Measurements from ENCODE around the gene KCNK10.

Gene KCNK10, protein sequence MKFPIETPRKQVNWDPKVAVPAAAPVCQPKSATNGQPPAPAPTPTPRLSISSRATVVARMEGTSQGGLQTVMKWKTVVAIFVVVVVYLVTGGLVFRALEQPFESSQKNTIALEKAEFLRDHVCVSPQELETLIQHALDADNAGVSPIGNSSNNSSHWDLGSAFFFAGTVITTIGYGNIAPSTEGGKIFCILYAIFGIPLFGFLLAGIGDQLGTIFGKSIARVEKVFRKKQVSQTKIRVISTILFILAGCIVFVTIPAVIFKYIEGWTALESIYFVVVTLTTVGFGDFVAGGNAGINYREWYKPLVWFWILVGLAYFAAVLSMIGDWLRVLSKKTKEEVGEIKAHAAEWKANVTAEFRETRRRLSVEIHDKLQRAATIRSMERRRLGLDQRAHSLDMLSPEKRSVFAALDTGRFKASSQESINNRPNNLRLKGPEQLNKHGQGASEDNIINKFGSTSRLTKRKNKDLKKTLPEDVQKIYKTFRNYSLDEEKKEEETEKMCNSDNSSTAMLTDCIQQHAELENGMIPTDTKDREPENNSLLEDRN

DNA sequence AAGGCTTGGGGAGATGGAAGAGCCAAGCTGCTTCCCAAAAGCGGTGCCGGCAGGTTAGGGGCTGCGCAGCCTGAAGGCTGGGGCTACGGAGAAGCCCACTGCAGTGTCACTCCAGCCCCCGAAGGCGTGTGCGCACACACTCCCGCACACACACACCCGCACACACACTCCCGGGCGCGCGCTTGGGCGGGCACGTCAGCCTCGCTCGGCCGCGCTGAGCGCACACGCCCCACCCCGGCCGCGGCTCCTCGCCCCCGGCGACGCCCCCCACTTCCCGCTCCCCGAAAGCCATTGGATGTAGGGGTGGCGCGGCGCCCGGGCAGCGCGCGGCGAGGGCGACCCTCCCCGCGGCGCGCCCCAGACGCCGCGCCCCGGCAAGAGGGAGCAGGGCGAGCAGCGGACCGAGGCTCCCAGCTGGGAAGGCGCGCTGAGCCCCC, at the start of gene KCNK10:
Gene KCNK10, minus strand, starts transcription at position 184 of the 437 bp plus-strand sequence. CDS start 471 bp downstream, outside the sequence.
- no peak for DNase-seq (ENCODE audit: low read depth in 2 of 2)

DNA sequence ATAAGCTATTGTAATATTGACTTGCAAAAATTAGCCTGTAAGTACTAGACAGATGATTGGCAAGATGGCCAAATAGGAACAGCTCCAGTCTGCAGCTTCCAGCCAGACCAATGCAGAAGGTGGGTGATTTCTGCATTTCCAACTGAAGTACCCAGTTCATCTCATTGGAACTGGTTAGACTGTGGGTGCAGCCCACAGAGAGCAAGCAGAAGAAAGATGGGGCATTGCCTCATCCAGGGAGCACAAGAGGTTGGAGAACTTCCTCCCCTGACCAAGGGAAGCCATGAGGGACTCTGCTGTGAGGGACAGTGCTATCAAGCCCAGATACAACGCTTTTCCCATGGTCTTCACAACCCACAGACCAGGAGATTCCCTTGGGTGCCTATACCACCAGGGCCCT, 46.4 kb upstream of the KCNK10 start:
- no peak for DNase-seq (ENCODE audit: low read depth in 2 of 2)

DNA sequence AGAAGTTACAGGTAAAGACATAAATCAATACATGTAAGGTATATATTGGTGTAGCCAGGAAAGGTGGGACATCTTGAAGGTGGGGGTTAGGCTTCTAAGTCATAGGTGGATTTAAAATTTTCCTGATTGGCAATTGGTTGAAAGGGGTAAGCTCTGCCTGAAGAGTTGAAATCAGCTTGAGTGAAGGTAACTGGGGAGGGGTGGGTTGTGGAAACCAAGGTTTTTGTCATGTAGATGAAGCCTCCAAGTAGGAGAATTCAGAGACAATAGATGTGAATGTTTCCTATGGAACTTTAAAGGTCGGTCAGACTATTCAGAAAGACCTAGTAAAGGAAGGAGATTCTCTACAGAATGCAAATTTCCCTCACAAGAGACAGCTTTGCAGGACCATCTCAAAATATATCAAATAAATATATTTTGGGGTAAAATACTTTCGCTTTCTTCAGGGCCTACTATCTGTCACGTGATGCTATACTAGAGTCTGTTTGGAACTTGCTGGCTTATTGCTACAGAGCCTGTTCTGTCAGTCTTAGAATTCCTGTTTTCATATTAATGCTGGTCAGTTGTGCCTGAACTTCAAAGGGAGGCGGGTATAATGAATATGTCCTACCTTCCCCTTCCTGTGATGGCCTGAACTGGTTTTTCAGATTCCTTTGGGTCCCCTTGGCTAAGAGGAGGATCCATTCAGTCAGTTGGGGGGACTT, 41.8 kb upstream of the KCNK10 start:
- DNase-seq (ENCODE audit: low read depth in 2 of 2): no peak

DNA sequence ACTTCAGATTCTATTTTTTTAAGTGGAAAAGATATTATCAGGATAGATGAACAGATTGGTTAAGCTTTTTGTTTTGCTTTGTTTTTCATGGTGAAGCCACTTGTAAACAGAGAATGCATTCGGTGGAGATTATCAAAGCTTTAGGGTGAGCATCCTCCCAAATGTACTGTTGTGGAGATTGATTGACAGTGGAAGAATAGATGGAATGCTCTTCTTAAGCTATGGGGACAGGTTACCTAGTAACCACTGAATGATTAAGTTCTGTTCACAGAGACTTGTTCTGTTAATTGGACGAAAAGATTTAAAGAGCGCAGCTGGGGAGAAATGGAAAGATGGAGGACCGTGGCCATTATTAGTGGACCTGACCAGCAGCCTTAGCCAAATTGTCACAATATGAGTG, 40.6 kb upstream of the KCNK10 start:
- DNase-seq (ENCODE audit: low read depth in 2 of 2): no peak

DNA sequence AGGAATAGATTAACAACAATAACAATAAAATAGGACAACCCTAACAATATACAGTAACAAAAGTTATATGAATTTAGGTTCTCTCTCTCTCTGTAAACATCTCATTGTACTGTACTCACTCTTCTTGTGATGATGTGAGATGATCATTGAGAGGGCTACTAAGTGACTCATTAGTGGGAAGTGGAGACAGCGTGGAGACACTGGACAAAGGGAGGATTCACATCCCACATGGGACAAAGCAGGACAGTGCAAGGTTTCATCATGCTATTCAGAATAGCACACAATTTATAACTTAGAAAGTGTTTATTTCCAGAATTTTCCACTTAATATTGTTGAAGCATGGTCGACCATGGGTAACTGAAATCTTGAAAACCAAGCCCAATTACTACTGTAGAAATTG, 36.4 kb upstream of the KCNK10 start:
- no peak for DNase-seq (ENCODE audit: low read depth in 2 of 2)

DNA sequence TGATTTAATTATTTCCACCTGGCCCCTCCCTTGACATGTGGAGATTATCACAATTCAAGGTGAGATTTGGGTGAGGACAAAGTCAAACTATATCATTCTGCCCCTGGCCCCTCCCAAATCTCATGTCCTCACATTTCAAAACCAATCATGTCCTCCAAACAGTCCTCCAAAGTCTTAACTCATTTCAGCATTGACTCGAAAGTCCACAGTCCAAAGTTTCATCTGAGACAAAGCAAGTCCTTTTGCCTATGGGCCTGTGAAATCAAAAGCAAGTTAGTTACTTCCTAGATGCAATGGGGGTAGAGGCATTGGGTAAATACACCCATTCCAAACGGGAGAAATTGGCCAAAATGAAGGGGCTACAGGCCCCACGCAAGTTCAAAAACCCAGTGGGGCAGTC, 31.3 kb upstream of the KCNK10 start:
- no peak for DNase-seq (ENCODE audit: low read depth in 2 of 2)

DNA sequence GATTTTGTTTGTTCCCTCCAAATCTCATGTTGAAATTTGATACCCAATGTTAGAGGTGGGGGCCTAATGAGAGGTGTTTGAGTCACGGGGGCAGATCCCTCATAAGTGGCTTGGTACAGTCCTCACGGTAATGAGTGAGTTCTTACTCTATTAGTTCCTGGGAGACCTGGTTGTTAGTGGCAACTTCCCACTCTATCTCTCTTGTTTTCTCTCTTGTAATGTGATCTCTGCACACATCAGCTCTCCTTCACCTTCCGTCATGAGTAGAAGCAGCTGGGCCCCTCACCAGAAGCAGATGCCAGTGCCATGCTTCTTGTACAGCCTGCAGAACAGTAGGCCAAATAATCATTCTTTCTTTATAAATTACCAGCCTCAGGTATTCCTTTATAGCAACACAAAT, 29.6 kb upstream of the KCNK10 start:
- DNase-seq (ENCODE audit: low read depth in 2 of 2): no peak

DNA sequence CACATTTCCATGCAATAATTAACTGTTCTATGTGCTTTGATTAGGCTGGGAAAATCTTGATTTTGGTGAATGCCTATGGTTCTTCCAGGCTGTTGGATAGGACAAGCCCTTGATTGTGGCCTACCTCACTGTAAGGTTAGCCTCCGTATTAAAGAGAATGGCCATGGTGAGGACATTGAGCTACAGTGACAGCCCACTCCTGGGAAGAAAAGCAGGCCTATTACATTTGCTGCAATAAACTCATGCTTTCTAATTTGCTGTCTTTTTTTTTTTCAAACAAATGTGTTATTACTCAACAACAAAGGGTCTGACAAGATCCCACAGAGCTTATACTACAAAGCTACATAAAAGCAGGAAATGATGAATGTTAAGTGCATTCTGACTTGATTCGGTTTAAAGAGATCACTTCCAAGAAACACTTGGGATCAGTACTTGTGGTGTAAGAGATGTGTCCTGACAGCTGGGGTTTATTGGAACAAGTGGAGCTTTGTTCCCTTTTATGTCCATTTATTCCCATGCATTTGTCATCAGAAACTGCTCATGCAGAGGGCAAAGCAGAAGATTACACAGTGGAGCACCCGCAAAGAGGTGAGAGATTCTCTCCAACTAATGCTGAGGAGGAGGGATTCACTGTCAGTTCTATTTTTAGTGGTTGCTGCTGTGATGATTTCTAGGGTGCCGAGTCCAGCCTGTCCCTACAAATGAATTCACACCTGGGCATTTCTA, 29.1 kb upstream of the KCNK10 start:
- DNase-seq (ENCODE audit: low read depth in 2 of 2): no peak

DNA sequence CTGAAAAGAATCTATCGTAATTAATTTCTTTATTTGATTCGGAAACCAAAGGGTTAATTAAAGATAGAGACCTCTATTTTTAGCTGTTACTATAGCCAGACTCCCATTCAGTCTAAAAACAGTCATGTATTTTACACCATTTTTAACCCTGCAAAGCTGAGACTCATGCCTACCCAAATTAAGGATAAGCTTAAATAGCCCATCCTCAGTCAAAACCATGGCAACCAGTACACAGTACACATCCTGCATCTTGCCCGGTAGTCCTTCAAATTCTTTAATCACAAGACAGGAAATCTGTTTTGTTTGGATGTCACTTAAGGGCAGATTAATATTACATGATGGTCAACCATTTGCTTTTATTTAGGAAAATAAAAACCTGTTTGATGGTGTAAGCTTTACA, 25.5 kb upstream of the KCNK10 start:
- DNase-seq (ENCODE audit: low read depth in 2 of 2): no peak

DNA sequence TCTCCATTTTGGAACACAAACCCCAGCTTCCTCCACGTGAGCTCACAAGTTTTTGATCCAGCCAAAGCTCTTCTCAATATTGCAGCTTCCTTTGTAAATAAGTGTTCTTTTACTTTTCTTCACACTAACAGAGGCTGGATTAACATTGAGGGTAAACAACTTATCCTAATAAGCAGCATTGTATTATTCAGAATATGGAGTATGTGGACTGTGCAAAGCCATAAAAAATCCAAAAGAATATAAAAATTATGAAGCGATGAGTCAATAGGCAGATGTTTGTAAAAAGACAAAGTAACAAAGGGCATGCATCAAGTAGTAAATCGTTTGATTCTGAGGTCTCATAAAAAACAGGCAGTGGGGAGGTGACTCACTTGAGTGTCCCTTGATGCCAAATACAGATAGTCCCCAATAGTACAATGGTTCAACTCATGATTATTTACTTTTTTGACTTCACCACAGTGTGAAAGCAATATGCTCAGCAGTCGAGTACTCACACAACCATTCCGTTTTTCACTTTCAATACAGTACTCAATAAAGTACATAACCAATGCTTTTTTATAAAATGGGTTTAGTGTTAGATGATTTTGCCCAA, 23.1 kb upstream of the KCNK10 start:
- no peak for DNase-seq (ENCODE audit: low read depth in 2 of 2)

DNA sequence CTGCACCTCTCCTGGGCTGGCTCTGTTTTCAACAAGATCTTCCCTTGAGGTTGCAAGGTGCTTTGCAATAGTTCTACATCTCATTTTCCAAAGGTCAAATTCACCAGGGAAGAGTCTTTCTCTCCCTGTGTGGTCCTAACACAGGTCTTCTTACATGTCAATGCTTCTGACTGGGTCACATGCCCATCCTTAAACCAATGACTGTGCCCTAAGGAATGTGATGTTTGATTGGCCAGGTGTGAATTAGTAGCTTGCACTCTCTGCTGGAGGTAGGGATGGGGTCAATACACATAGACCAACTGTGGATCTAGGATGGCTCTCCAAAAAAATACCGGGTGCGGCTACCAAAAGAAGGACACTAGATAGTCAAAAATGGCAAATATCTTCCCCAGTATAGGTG, 19.9 kb upstream of the KCNK10 start:
- no peak for DNase-seq (ENCODE audit: low read depth in 2 of 2)

DNA sequence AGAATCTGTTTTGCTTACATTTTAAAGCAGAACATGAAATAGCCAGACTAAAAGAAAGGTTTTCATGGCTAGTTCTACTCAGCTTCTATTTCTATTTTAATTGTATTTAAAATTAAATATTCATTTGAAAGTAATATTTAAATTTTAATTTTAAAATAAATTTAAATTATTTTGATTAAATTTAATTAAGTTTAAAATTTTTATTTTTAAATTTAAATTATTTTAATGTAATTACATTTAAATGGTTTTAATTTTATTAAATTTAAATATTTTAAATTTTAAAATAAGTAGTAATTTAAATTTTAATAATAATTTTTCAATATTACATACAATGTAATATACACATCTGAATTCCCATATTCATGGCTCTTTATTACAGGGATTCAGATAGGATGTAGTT, 17.3 kb upstream of the KCNK10 start:
- no peak for DNase-seq (ENCODE audit: low read depth in 2 of 2)

DNA sequence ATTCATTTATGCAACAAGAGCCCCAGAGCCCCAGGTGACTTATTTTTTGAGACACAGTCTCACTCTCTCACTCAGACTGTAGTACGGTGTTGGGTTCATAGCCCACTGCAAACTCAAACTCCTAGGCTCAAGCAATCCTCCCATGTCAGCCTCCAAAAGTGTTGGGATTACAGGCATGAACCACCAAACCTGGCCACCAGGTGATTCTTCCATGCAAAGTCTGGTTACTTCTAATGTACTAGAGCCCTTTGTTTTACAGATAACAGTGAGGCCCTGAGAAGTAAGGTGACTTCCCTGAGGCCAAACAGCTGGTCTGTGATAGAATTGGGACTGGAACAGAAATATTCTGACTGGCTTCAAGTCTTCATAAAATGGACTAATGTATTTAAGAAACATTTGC, 10.0 kb upstream of the KCNK10 start:
- no peak for DNase-seq (ENCODE audit: low read depth in 2 of 2)

DNA sequence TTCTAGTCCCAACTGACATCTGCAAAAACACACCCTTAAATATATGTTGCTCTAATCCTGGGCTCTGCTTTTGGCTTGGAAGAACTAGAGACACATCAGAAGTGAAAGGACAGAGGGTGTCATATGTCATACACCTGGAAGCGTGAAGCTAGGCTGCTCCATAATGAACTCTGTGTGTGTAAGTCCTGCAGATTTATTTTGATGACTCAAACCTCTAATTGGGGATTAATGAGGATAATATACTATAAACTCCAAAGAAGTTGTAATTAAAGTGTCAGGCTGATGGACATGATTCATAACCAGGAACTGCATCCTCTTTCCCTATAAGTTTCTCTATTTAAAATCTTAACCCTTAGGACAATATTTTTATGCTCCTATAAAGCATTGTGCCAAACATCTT, 4.4 kb upstream of the KCNK10 start:
- DNase-seq (ENCODE audit: low read depth in 2 of 2): no peak

DNA sequence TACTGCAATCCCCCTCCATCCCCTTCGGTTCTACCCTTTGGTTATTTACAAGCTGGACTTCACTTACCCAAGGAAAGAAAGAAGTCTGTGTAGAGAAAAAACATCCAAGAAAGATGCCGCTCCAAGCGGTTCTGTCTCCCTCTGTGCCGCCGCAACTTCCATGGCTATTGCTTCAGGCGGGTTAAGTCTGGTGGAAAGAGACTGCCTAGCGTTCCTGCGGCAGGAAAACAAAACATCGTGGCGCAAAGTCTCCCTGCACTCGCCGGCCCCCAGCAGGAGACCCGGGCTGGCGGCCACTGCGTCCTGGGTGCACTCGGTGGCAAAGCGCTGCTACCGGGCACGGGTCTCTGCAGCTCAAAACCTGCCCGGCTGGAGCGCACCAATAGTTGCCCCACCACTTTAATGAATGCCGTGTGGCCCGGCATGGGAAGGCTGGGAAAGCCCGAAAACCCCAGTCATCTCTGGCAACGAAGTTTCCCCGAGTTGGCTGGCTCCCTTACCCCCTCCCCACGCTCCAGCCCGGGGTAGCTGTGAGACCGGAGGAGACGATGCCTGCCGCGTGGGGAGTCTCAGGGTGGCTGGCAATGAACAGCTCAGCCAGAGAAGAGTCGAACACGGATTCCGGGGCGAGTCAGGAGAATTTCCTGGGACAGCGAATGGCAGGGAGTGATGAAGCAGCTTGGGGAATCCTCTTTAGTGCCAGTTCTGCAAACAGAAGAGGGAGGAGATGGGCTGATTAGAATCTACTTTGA, 3.5 kb upstream of the KCNK10 start:
- DNase-seq (ENCODE audit: low read depth in 2 of 2): no peak

DNA sequence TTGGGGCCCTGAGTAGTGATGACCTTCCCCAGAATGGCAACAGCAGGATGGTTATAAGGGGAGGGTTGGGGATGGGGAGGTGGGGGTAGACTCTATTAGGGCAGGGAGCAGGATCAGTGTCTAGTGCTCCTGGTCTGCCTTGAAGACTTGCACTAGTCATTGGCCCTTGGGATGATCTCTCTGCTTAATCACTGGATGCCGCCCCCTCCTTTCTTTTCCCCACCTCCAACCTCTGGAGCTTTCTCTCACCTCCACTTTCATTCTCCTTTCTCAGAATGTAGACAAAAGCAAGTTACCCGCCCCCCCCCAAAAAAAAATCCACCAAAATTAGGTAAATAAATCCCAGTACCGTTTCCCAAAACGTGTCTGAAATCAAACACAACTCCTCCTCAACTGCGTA, 2.8 kb upstream of the KCNK10 start:
- DNase-seq (ENCODE audit: low read depth in 2 of 2): no peak

DNA sequence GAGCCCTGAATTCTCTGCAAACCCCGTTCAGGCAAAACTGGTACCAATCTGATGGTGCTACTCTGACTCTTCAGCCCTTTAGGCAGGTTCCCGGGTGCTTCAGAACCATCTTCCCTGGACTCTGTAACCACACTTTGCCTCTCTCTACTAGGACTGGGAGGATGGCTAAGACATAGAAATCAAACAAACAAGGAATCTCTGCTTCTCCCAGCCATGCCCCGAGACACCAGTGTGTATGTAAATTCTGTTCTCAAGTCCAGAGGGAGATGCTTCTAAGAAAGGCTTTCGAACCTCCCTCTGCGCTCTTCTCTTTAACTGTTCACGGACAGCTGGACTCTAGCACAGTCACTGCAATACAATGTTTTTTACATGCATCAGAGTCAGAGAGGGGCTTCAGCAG, 1.9 kb upstream of the KCNK10 start:
- DNase-seq (ENCODE audit: low read depth in 2 of 2): no peak

DNA sequence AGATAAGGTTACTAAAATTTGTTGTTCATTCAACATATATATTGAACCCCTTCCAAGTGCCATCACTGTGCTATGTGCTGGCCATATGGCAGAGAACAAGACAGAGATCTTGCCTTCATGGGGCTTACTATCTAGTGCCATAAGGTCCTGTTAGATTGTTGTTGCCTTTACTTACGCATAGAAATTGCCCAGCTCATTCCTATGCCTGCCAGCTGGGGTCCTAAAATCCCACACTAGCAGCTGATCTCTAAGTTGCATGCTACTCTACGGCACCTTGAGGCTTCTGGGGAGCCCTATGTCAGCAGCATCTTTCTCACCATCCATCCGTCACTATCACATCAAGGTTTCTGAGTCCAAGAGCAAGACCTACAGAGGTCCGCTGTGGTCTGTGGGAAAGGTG, 1.4 kb upstream of the KCNK10 start:
- DNase-seq (ENCODE audit: low read depth in 2 of 2): no peak

DNA sequence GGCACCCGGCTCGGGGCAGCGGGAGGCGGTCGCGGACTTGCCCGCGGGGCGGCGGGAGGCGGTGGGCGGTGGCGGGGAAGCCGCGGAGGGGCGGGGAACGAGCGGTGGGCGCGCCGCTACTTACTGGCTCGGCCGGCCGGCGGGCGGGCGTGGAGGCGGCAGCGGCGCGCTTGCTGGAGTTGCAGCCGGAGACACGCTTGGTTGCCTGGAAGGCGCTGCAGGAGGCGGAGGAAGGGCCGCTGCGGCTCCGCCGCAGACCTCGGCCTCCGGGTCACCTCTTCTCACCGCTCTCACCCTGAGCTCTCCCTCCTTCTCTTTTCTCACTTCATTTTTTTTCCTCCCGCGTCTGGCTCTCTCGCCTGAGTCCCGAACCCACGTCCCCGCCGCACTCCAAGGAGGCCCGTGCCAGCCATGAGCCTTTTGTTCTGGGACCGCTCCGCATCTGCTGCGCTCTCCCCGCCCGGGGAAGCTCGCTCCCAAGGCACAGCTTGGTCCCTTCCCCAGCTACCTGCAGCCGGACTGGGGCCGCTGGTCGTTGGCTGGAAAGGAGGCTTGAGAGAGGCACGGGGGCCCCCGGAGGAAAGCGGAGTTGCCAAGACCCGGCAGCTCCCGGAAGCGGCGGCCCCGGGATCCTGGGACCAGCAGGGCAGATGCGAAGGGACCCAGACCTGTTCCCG, 592 bp upstream of the KCNK10 start:
- no peak for DNase-seq (ENCODE audit: low read depth in 2 of 2)

DNA sequence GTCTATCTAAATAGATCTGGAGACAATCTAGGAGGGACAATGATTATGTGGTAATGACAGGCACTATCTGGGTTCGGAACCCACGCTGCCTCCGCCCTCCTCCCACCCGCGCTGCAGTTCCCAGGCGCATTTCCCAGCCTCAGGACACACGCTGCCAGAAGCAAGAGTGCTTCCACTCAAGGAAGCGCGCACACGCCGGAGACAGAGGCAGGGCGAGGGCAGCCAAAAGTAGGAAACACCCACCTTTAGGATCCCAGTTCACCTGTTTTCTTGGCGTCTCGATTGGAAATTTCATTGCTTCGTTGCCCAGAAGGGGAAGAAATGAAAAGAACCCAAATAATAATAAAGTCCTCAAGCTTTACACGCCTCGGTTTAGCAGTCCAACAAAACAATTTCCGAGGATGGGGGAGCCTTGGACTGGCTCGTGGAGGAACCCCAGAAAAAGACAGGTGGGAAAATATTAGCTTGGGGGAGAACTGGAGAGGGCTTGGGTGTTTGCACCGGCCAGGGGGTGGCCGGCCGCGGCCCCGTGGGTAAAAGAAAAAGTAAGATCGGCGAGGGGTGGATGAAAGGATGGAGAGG, 474 bp downstream of the KCNK10 start:
- DNase-seq (ENCODE audit: low read depth in 2 of 2): no peak
